Mammary epithelial cell (primary cell): ENCODE measurements around the gene MRPS10.

Experiments
- CTCF ChIP-seq, 2 donors: IDR thresholded peaks in 1 of 2; conservative IDR thresholded peaks in 1 of 2; 2 replicates each; pipeline ENCODE4 v1.5.1; 2011 to 2012; ENCODE audit warnings: inconsistent platforms in 2 of 2, low read length in 2 of 2, mild to moderate bottlenecking in 2 of 2, control low read depth in 1 of 2, low read depth in 1 of 2; ENCODE audit not compliant: insufficient read depth in 1 of 2; ENCODE audit errors: extremely low read depth in 1 of 2
- EZH2 ChIP-seq: IDR thresholded peaks from 2 replicates; pipeline ENCODE4 v1.6.1; 2012; ENCODE audit warnings: low read length, inconsistent platforms, borderline replicate concordance

- TF ChIP-seq EZH2 (no peak), CTCF (conservative IDR thresholded peaks at IDR 0.05 in 1 of 2, IDR thresholded peaks at IDR 0.05 in 1 of 2; ENCODE audit: extremely low read depth in 1 of 2, insufficient read depth in 1 of 2, low read depth in 1 of 2, low read length in 2 of 2) (no peak)
Observed at GRCh38 chr6:42199106-42199981, 18.3 kb downstream of the MRPS10 start.
